GM23338 (cell line): ENCODE data around the gene TEX51. TPM values are rescaled to one million over a fixed set of nuclear protein-coding genes. Genes with fewer than 3 reads are reported as not detected.

Experiments
- ATAC-seq: fragments of 200-7000 bp; cut with Tn5 transposase; 3 replicates; pipeline ENCODE4 v1.9.1; 2020
- DNase-seq: peaks from one replicate; pipeline ENCODE4 v3.0.0-alpha.2; 2015; ENCODE audit warnings: low spot score
- H2AFZ ChIP-seq: fragments of 200-600 bp; sonication (generic); 2 replicates; pipeline ENCODE4 v1.8.0; 2016; ENCODE audit warnings: antibody characterized with exemption, mild to moderate bottlenecking, moderate library complexity
- H3F3A ChIP-seq: fragments of 200-600 bp; sonication (generic); replicated peaks from 2 replicates; pipeline ENCODE4 v1.8.0; 2017; ENCODE audit warnings: antibody characterized with exemption, mixed run types, low read depth
- H3K27ac ChIP-seq: fragments of 200-600 bp; sonication (generic); 2 replicates; pipeline ENCODE4 v1.6.1; 2016; ENCODE audit warnings: low read depth
- H3K27me3 ChIP-seq: fragments of 200-600 bp; sonication (generic); 2 replicates; pipeline ENCODE4 v1.8.0; 2016; ENCODE audit warnings: mild to moderate bottlenecking, mixed run types, moderate library complexity; ENCODE audit not compliant: insufficient read depth
- H3K36me3 ChIP-seq: fragments of 200-600 bp; sonication (generic); 2 replicates; pipeline ENCODE4 v1.8.0; 2016; ENCODE audit warnings: mild to moderate bottlenecking; ENCODE audit not compliant: insufficient read depth
- H3K4me1 ChIP-seq: fragments of 200-600 bp; sonication (generic); 2 replicates; pipeline ENCODE4 v1.8.0; 2016; ENCODE audit warnings: mild to moderate bottlenecking, moderate library complexity; ENCODE audit not compliant: insufficient read depth
- H3K4me2 ChIP-seq: fragments of 200-600 bp; sonication (generic); 2 replicates; pipeline ENCODE4 v1.7.1; 2017; ENCODE audit warnings: mixed run types
- H3K4me3 ChIP-seq: fragments of 200-600 bp; sonication (generic); 2 replicates; pipeline ENCODE4 v1.6.1; 2016; ENCODE audit warnings: mixed run types
- H3K79me2 ChIP-seq: fragments of 200-600 bp; sonication (generic); replicated peaks from 2 replicates; pipeline ENCODE4 v1.8.0; 2017; ENCODE audit warnings: mild to moderate bottlenecking; ENCODE audit not compliant: insufficient read depth
- H3K9me2 ChIP-seq: fragments of 200-600 bp; sonication (generic); 2 replicates; pipeline ENCODE4 v1.8.0; 2017; ENCODE audit not compliant: insufficient read depth
- H4K20me1 ChIP-seq: fragments of 200-600 bp; sonication (generic); replicated peaks from 2 replicates; pipeline ENCODE4 v1.8.0; 2017; ENCODE audit warnings: mild to moderate bottlenecking; ENCODE audit not compliant: insufficient read depth
- H3K27ac Mint-ChIP-seq: 2 replicates; pipeline ENCODE4 v1.8.0; 2020; ENCODE audit warnings: inconsistent platforms, mild to moderate bottlenecking, moderate library complexity, mixed read lengths
- H3K27me3 Mint-ChIP-seq: 3 replicates; pipeline ENCODE4 v1.8.0; 2022; ENCODE audit warnings: low read depth, mild to moderate bottlenecking, moderate library complexity, mixed read lengths, inconsistent platforms; ENCODE audit not compliant: insufficient read depth, poor library complexity
- H3K36me3 Mint-ChIP-seq: 3 replicates; pipeline ENCODE4 v1.8.0; 2021; ENCODE audit warnings: low read depth, mild to moderate bottlenecking, inconsistent platforms, moderate library complexity, mixed read lengths
- H3K4me1 Mint-ChIP-seq: 3 replicates; pipeline ENCODE4 v1.8.0; 2020; ENCODE audit warnings: mild to moderate bottlenecking, inconsistent platforms, mixed read lengths
- H3K4me3 Mint-ChIP-seq: 3 replicates; pipeline ENCODE4 v1.8.0; 2021; ENCODE audit warnings: moderate library complexity, mild to moderate bottlenecking, inconsistent platforms, mixed read lengths
- H3K9me3 Mint-ChIP-seq: 3 replicates; pipeline ENCODE4 v1.8.0; 2020; ENCODE audit warnings: moderate library complexity, mild to moderate bottlenecking, inconsistent platforms, mixed read lengths
- CREB1 ChIP-seq: fragments of 250-450 bp; sonication (Bioruptor Pico); IDR thresholded peaks from 2 replicates; pipeline ENCODE4 v1.5.0; 2020; ENCODE audit warnings: low read depth, mild to moderate bottlenecking, moderate library complexity
- ETS1 ChIP-seq: IDR thresholded peaks from 2 replicates; pipeline ENCODE4 v1.6.1; 2016; ENCODE audit warnings: antibody characterized with exemption
- EZH2 ChIP-seq: fragments of 200-600 bp; sonication (generic); IDR thresholded peaks from one replicate; pipeline ENCODE4 v1.8.0; 2017; ENCODE audit warnings: antibody characterized with exemption, mild to moderate bottlenecking, low read depth; ENCODE audit not compliant: unreplicated experiment
- NANOG ChIP-seq: IDR thresholded peaks from 2 replicates; pipeline ENCODE4 v1.6.1; 2016; ENCODE audit warnings: antibody characterized with exemption, borderline replicate concordance
- POLR2AphosphoS5 ChIP-seq: IDR thresholded peaks from 2 replicates; pipeline ENCODE4 v1.6.1; 2016; ENCODE audit warnings: antibody characterized with exemption, low read depth
- REST ChIP-seq: IDR thresholded peaks from one replicate; pipeline ENCODE4 v1.6.1; 2018; ENCODE audit warnings: antibody characterized with exemption; ENCODE audit not compliant: unreplicated experiment
- STAT1 ChIP-seq: IDR thresholded peaks from one replicate; pipeline ENCODE4 v1.6.1; 2016; ENCODE audit warnings: antibody characterized with exemption; ENCODE audit not compliant: unreplicated experiment
- ZNF114 ChIP-seq: fragments of 250-450 bp; sonication (Bioruptor Pico); IDR thresholded peaks from 2 replicates; pipeline ENCODE4 v1.5.0; 2020; ENCODE audit warnings: mild to moderate bottlenecking, moderate library complexity
- ZNF331 ChIP-seq: fragments of 250-450 bp; sonication (Bioruptor Pico); IDR thresholded peaks from 2 replicates; pipeline ENCODE4 v1.5.0; 2020; ENCODE audit warnings: low read depth, mild to moderate bottlenecking, moderate library complexity
- ZNF462 ChIP-seq: fragments of 250-450 bp; sonication (Bioruptor Pico); IDR thresholded peaks from 2 replicates; pipeline ENCODE4 v1.5.0; 2020; ENCODE audit warnings: mild to moderate bottlenecking, moderate library complexity
- polyA plus RNA-seq: library from polyadenylated mRNA; unstranded; fragments of >200 nt; fragmentation: Nextera tagmentation; extraction: Ambion mirVana; gene quantifications from 2 replicates; pipeline ENCODE4 v1.2.1, GENCODE V29; 2016
- total RNA-seq: library from RNA; depleted of rRNA; stranded (reverse); fragments of >200 nt; shearing (Covaris generic); gene quantifications from 2 replicates; pipeline ENCODE4 v1.2.3, GENCODE V29; 2014

TEX51 gene
- total and polyA plus RNA-seq, 2 experiments from 2014 or later: not detected

DNA sequence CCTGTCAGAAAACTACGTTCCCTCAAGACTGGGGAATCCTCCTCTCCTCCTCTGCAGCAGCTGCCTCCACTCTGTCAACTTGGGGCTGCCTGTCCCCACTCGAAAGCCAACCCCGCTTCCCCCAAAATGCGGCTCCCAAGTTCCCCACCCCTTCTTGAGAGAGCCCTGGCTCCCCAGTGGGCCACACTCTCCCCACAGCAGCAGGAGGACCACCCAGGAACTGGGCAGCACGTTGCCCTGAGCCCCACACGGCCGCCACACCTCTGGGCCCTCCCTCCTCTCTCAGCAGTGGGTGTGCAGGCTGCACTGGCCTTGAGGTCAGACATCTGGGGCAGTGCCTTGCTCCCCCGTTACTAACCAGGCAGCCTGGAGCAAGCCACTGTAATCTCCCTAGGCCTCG, 9.6 kb upstream of the TEX51 start (continued):
- TF ChIP-seq REST (no peak), NANOG (no peak), EZH2 (no peak), ZNF114 (no peak)

- no peak overlapping the region for H3K27ac Mint-ChIP-seq
- H3K36me3 ChIP-seq: no peaks in the 10 kb centered on the region
- ATAC-seq (no peak), DNase-seq (no peak)
- no peaks in the 10 kb centered on the region for H3F3A ChIP-seq
- H3K9me3 Mint-ChIP-seq: no peaks in the 10 kb centered on the region
- no peaks in the 10 kb centered on the region for H3K79me2 ChIP-seq
- no peaks in the 10 kb centered on the region for H4K20me1 ChIP-seq
- no peaks in the 10 kb centered on the region for H3K36me3 Mint-ChIP-seq
- peaks cover 4% of the 10 kb centered on the region; the same call in 1 of the 3 replicates for H3K4me1 Mint-ChIP-seq
- no peaks in the 10 kb centered on the region for H3K4me1 ChIP-seq
- no peak overlapping the region for H3K27ac ChIP-seq
- no peak overlapping the region for H3K4me2 ChIP-seq
- no peak overlapping the region for H2AFZ ChIP-seq
- peaks cover 8% of the 10 kb centered on the region for H3K27me3 Mint-ChIP-seq
- H3K27me3 ChIP-seq: peaks cover 6% of the 10 kb centered on the region; the same call in 1 of the 2 replicates
- H3K4me3 ChIP-seq: no peak overlapping the region
- 0 out of 2 replicates have a peak, but pooled peaks cover 3% of the 10 kb centered on the region for H3K9me2 ChIP-seq
- H3K4me3 Mint-ChIP-seq: no peak overlapping the region
- TF ChIP-seq POLR2AphosphoS5: no peak
- TF ChIP-seq REST: no peak
- TF ChIP-seq STAT1: no peak
- no peak for TF ChIP-seq ETS1
- TF ChIP-seq ZNF462 (CRISPR knock-in tag): no peak
- TF ChIP-seq ZNF114: no peak
- TF ChIP-seq ZNF331 (CRISPR knock-in tag): no peak
- no peak for TF ChIP-seq NANOG
- TF ChIP-seq CREB1 (CRISPR knock-in tag): no peak
Measured at GRCh38 chr2:126889496-126890135, 9.1 kb upstream of the TEX51 start.
